Left renal cortex interstitium (tissue), 4 donors: Measurements from ENCODE around the gene METRNL. TPM values are rescaled to one million over a fixed set of nuclear protein-coding genes. Genes with fewer than 3 reads are reported as not detected.
"Not testable (repeated sequence)": the region's sequence is repeated elsewhere in the genome, so short reads cannot be mapped to it uniquely, and the experiment has no call there.

Experiments
- DNase-seq, 4 donors: peaks; one replicate each; pipeline ENCODE4 v3.0.0-alpha.2; 2013; ENCODE audit warnings: low read depth in 4 of 4, low spot score in 2 of 4, missing footprints in 1 of 4
- polyA plus RNA-seq, 4 donors: library from polyadenylated mRNA; unstranded; fragments of 120-200 nt; gene quantifications; one replicate each; pipeline ENCODE4 v1.2.1, GENCODE V29; 2013; ENCODE audit not compliant: insufficient read length in 4 of 4

Gene METRNL
- polyA plus RNA-seq, 4 donors = 41.9 to 84.9 (median 67.7) TPM

- no peak for DNase-seq
These were observed 54.1 kb downstream of the METRNL start for GRCh38 chr17:83133302-83134121.

- not testable (repeated sequence) for DNase-seq
These were observed 55.0 kb downstream of the METRNL start for GRCh38 chr17:83134456-83134855.

DNA sequence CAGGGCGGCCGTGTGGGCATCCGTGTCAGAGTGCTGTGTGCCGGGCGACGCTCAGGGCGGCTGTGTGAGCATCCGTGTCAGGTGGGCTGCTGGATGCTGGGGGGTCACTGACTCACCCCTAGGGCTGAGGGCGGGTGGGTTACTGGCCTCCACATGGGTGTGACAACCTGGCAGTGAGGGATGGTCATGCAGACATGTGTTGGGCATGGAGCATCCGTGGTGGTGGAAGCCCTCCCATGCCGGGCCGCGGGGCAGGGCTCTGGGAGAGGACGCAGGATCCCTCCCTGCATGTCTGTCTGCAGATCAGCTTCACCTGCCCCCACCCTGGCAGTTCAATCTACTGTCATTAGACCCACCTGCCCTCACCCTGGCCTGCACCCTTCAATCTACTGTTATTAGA is 56.3 kb downstream of the METRNL start:
- DNase-seq = no peak

- DNase-seq = no peak
These were observed 56.7 kb downstream of the METRNL start for GRCh38 chr17:83136156-83136555.

GRCh38 chr17:83136931-83137330 is 57.5 kb downstream of the METRNL start:
- DNase-seq = no peak

- DNase-seq = no peak
These were observed 58.1 kb downstream of the METRNL start for GRCh38 chr17:83137523-83137922.

DNA sequence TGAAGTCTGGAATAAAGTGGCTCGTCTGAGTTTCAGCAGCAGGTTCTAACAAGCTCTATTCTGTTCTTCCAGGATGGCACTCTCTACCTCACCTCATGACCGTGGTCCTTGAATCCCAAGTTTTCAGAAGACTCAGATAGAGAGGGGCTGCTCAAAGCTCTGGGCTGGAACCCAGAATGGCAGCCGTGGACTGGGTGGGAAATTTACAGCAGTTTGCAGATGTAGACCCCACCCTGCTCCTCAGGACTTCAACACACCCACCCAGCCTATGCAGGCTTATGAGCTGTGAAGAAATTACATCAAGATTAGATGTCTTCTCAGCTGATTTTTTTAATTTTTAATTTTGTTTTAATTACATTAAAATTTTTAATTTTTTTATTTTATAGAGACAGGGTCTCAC is 59.4 kb downstream of the METRNL start:
- no peak for DNase-seq

DNA sequence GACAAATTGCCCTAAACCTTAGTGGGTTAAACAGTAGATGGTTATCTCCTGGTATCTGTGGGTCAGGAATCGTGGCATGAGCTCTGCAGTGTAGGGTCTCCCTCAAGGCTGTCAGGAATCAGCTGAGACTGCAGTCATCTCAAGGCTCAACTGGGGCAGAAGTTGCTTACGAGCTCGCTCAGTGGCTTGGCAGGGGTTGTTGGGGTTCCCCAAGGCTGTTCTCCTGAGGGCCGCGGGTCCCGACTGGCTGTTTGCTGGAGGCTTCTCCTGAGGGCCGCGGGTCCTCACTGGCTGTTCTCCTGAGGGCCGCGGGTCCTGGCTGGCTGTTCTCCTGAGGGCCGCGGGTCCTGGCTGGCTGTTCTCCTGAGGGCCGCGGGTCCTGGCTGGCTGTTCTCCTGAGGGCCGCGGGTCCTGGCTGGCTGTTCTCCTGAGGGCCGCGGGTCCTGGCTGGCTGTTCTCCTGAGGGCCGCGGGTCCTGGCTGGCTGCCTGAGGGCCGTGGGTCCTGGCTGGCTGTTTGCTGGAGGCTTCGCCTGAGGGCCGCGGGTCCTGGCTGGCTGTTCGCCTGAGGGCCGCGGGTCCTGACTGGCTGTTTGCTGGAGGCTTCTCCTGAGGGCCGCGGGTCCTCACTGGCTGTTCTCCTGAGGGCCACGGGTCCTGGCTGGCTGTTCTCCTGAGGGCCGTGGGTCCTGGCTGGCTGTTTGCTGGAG is 60.3 kb downstream of the METRNL start:
- not testable (repeated sequence) for DNase-seq

DNA sequence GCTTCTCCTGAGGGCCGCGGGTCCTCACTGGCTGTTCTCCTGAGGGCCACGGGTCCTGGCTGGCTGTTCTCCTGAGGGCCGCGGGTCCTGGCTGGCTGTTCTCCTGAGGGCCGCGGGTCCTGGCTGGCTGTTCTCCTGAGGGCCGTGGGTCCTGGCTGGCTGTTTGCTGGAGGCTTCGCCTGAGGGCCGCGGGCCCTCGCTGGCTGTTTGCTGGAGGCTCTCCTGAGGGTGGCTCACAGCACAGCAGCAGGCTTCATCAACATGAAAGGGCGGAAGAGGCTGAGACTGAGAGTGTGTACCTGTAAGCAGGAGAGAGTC is 60.8 kb downstream of the METRNL start:
- DNase-seq = not testable (repeated sequence)

GRCh38 chr17:83142619-83143018 is 63.2 kb downstream of the METRNL start:
- no peak for DNase-seq

DNA sequence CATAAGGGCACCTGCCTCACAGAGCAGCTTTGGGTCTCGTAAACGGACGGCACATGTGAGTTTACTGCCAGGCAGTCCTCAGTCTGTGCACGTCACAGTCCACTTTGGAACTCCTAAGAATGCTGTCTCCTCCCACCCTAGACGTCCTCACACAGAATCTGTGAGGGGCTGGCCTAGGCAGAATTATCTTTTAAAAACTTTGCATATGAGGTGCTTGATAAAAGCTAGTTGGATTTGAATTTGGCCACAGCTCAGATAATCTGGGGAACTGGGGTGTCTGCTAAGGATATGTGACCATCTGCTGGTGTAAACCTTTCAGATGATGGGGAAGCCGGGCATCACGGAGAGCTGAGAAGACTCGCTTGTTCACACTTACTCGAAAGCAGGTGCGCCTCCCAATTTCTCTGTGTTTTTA is 64.4 kb downstream of the METRNL start:
- DNase-seq = no peak

Other genes starting within 250 kb of the METRNL start
- 1 to 10 TPM; 1.1 to 2.1 (median 1.8) TPM for gene ZNF750, start 239.6 kb upstream of the METRNL start, polyA plus RNA-seq